ENCODE data around the gene C6orf89. TPM values are rescaled to one million over a fixed set of nuclear protein-coding genes. Genes with fewer than 3 reads are reported as not detected.
A peak's percentile ranks its signal among the peaks of the same experiment; 100 is the strongest.

The C6orf89 gene, protein sequence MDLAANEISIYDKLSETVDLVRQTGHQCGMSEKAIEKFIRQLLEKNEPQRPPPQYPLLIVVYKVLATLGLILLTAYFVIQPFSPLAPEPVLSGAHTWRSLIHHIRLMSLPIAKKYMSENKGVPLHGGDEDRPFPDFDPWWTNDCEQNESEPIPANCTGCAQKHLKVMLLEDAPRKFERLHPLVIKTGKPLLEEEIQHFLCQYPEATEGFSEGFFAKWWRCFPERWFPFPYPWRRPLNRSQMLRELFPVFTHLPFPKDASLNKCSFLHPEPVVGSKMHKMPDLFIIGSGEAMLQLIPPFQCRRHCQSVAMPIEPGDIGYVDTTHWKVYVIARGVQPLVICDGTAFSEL
- 11.8 and 12.7 TPM in 2 replicates for total RNA-seq (2021)
- long read RNA-seq, full-length matches to known transcripts = 58 of 72 reads
- long read RNA-seq, partial matches to known transcripts = 5 of 72 reads
- long read RNA-seq, other reads (novel, unspliced or antisense) = 9 of 72 reads

DNA sequence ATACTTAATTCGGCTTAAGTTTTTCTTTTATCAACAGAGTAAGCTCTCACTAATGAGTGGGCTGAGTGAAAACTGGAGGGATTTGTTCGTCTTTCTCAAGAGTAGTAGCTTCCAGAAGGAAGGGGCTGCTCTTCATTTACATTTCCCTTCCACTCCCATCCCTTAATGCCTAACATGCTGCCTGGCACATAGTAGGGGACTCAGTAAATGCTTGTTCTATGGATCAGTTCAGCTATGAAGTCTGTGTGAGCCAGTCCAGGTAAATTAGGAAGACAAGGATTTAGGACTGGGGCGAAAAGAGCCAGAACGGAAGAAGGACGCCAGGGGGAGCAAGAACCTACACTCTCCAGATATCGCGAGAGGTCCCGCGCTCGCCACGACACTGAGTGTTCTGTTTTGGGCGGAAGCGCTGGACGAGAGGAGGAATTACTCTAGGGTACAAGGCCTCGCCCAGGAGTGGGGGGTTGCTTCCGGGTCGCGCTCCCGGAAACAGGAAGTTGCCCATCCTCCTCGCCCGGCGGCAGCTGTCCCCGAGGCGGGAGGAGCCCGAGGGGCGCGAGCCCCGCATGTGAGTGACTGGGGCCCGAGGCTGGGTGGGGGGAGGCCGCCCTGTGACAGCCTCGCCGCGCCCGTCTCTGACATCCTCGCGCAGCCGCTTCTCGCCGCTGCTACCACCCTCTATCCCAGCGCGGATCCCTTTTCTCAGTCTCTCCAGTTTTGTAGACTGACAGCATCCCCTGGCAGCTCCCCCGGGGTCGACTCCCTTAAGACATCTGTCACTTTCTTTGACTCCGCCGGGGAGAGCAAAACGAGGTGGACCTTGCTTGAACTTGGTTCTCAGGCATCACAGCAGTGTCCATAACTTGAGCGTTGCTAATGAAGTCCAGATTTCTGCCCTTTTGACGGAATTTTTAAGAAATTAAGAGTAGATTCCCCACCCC is at the start of gene C6orf89:
Gene C6orf89 (plus strand): TSS at position 492 of the 941 bp plus-strand sequence. CDS start 13,493 bp downstream, outside the sequence.
- WGBS (ENCODE audit: extremely low coverage, insufficient read length, low lambda C conversion rate) = no CpG with 5 or more reads among the region's 48 CpGs

More for the DNA sequence above, at the start of gene C6orf89:
- H4K8ac ChIP-seq (replicated peaks; ENCODE audit: insufficient read length, low read depth, low read length) = no peak within 1 kb of the TSS
- H3K9me3 Mint-ChIP-seq = peaks cover 4% of the 10 kb centered on the region in 2 experiments; a peak in 3 of 5 replicates
- no peak within 1 kb of the TSS for H3K14ac ChIP-seq (ENCODE audit: insufficient read depth, low read length)
- peaks cover 1% of the 10 kb centered on the region; the same call in 1 of the 2 replicates for H3K27me3 Mint-ChIP-seq (ENCODE audit: low read depth)
- no peak within 1 kb of the TSS for H3K18ac ChIP-seq (ENCODE audit: insufficient read length, low read depth, low read length)
- H3K79me1 ChIP-seq (ENCODE audit: insufficient read depth, low read depth, low read length, poor library complexity, severe bottlenecking) = no peaks in the 10 kb centered on the region
- peaks cover 0 to 2% (median 0%) of the 10 kb centered on the region in 3 experiments; a peak in 2 of 7 replicates for H3K36me3 Mint-ChIP-seq (ENCODE audit: insufficient read depth in 1 of 3, low read depth in 3 of 3)
- H4K91ac ChIP-seq (ENCODE audit: insufficient read length, low read depth, low read length) = no peak within 1 kb of the TSS
- no peaks in the 10 kb centered on the region for H3K4me1 ChIP-seq (ENCODE audit: insufficient read depth, low read length)
- no peak within 1 kb of the TSS for H3K56ac ChIP-seq (ENCODE audit: insufficient read length, low read depth, low read length)
- H3T11ph ChIP-seq (ENCODE audit: low read length) = no peak within 1 kb of the TSS
- H3K4me2 ChIP-seq (ENCODE audit: insufficient read depth, insufficient read length, low read length) = peak within 1 kb of the TSS; percentile 90
- H2BK5ac ChIP-seq (ENCODE audit: insufficient read length, low read length) = no peak within 1 kb of the TSS
- no peak within 1 kb of the TSS for H3K23ac ChIP-seq (ENCODE audit: insufficient read length, low read depth, low read length)
- no peak within 1 kb of the TSS for H3K27ac ChIP-seq (ENCODE audit: insufficient read length, low read depth, low read length)
- H2BK20ac ChIP-seq (ENCODE audit: low read depth, low read length, poor library complexity, severe bottlenecking) = no peak within 1 kb of the TSS
- no peak within 1 kb of the TSS for H3K4ac ChIP-seq (ENCODE audit: low read depth, low read length)
- no peaks in the 10 kb centered on the region for H3K23me2 ChIP-seq (ENCODE audit: insufficient read length, low read depth, low read length, poor library complexity, severe bottlenecking)
- H2AK5ac ChIP-seq (ENCODE audit: insufficient read length, low read length) = no peak within 1 kb of the TSS
- H2BK120ac ChIP-seq (ENCODE audit: low read depth, low read length, poor library complexity, severe bottlenecking) = no peak within 1 kb of the TSS
- H3K9ac ChIP-seq (ENCODE audit: extremely low read depth, insufficient read length, low read length) = peak within 1 kb of the TSS; percentile 62
- H2BK12ac ChIP-seq (ENCODE audit: insufficient read length, low read depth, low read length) = no peak within 1 kb of the TSS
- H3K4me1 Mint-ChIP-seq = peaks cover 13 to 14% of the 10 kb centered on the region in 2 experiments
- H3K4me3 Mint-ChIP-seq = peak within 1 kb of the TSS; percentile 87 to 89
- DNase-seq = peak; percentile 98
- no peak within 1 kb of the TSS for H4K5ac ChIP-seq (ENCODE audit: insufficient read length, low read depth, low read length)
- H4K20me1 ChIP-seq (ENCODE audit: control insufficient read depth, insufficient read depth, insufficient read length) = no peaks in the 10 kb centered on the region
- H3K9me3 ChIP-seq (ENCODE audit: control insufficient read depth, low read depth, low read length) = no peaks in the 10 kb centered on the region
- H2AFZ ChIP-seq (ENCODE audit: low read length) = peak within 1 kb of the TSS; percentile 98
- H3K27ac Mint-ChIP-seq = peak within 1 kb of the TSS; percentile 76 to 91 (median 85); a peak in 6 of 7 replicates
- no peaks in the 10 kb centered on the region for H3K79me2 ChIP-seq (ENCODE audit: insufficient read depth, low read length)
- no peaks in the 10 kb centered on the region for H3K27me3 ChIP-seq (ENCODE audit: insufficient read depth, low read length)
- no peak within 1 kb of the TSS for H2BK15ac ChIP-seq (ENCODE audit: low read depth, low read length)
- TF ChIP-seq, protein P1, sequence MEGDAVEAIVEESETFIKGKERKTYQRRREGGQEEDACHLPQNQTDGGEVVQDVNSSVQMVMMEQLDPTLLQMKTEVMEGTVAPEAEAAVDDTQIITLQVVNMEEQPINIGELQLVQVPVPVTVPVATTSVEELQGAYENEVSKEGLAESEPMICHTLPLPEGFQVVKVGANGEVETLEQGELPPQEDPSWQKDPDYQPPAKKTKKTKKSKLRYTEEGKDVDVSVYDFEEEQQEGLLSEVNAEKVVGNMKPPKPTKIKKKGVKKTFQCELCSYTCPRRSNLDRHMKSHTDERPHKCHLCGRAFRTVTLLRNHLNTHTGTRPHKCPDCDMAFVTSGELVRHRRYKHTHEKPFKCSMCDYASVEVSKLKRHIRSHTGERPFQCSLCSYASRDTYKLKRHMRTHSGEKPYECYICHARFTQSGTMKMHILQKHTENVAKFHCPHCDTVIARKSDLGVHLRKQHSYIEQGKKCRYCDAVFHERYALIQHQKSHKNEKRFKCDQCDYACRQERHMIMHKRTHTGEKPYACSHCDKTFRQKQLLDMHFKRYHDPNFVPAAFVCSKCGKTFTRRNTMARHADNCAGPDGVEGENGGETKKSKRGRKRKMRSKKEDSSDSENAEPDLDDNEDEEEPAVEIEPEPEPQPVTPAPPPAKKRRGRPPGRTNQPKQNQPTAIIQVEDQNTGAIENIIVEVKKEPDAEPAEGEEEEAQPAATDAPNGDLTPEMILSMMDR (conservative IDR thresholded peaks at IDR 0.05) = peak; percentile 87

Data from H9 (cell line).